Fibroblast of lung (primary cell): Measurements from ENCODE around the gene SMNDC1. TPM values are rescaled to one million over a fixed set of nuclear protein-coding genes. Genes with fewer than 3 reads are reported as not detected.
A peak's percentile ranks its signal among the peaks of the same experiment; 100 is the strongest.

ENCODE experiments used
- DNase-seq, 2 donors: peaks; one replicate each; pipeline versions ENCODE4 v3.0.0 to v3.0.0-alpha.2; 2010; ENCODE audit warnings: low read depth in 2 of 2
- H2AFZ ChIP-seq: 2 replicates; pipeline ENCODE4 v1.5.1; 2012; ENCODE audit warnings: low read length, control low read depth, inconsistent platforms
- H3K27ac ChIP-seq: 2 replicates; pipeline ENCODE4 v1.5.1; 2011; ENCODE audit warnings: low read length, control low read depth; ENCODE audit not compliant: insufficient read depth
- H3K27me3 ChIP-seq: 2 replicates; pipeline ENCODE4 v1.5.1; 2011; ENCODE audit warnings: mild to moderate bottlenecking, low read length; ENCODE audit not compliant: control insufficient read depth, insufficient read depth
- H3K36me3 ChIP-seq: 2 replicates; pipeline ENCODE4 v1.5.1; 2011; ENCODE audit warnings: low read length; ENCODE audit not compliant: control insufficient read depth, insufficient read depth
- H3K4me1 ChIP-seq: 2 replicates; pipeline ENCODE4 v1.5.1; 2011; ENCODE audit warnings: low read length; ENCODE audit not compliant: control insufficient read depth, insufficient read depth; ENCODE audit errors: extremely low read depth
- H3K4me2 ChIP-seq: 2 replicates; pipeline ENCODE4 v1.5.1; 2011; ENCODE audit warnings: low read length, control low read depth; ENCODE audit not compliant: insufficient read depth; ENCODE audit errors: extremely low read depth
- H3K4me3 ChIP-seq, 4 experiments: fragments of 200-600 bp in 1 of 4; sonication (generic) in 1 of 4; replicated peaks in 1 of 4; 2 replicates each; pipeline ENCODE4 v1.5.1; 2011 to 2016; ENCODE audit warnings: low read length in 4 of 4, low read depth in 3 of 4, mild to moderate bottlenecking in 3 of 4, control low read depth in 2 of 4, inconsistent platforms in 1 of 4, mixed read lengths in 1 of 4; ENCODE audit not compliant: insufficient read depth in 1 of 4; ENCODE audit errors: control extremely low read depth in 1 of 4
- H3K79me2 ChIP-seq: 2 replicates; pipeline ENCODE4 v1.5.1; 2012; ENCODE audit warnings: mild to moderate bottlenecking, low read length, inconsistent platforms; ENCODE audit not compliant: control insufficient read depth, insufficient read depth
- H3K9ac ChIP-seq: 2 replicates; pipeline ENCODE4 v1.5.1; 2011; ENCODE audit warnings: mild to moderate bottlenecking, low read length, control low read depth; ENCODE audit not compliant: insufficient read depth
- H3K9me3 ChIP-seq: 2 replicates; pipeline ENCODE4 v1.5.1; 2012; ENCODE audit warnings: low read depth, low read length; ENCODE audit not compliant: control insufficient read depth, insufficient read depth
- H4K20me1 ChIP-seq: 2 replicates; pipeline ENCODE4 v1.5.1; 2011; ENCODE audit warnings: low read length; ENCODE audit not compliant: control insufficient read depth, insufficient read depth; ENCODE audit errors: extremely low read depth
- CTCF ChIP-seq, 2 donors: IDR thresholded peaks in 1 of 2; conservative IDR thresholded peaks in 1 of 2; 1 replicate in 1 of 2; 2 replicates in 1 of 2; pipeline ENCODE4 v1.5.1; 2011 to 2012; ENCODE audit warnings: low read length in 2 of 2, control low read depth in 1 of 2, inconsistent platforms in 1 of 2, low read depth in 1 of 2, mild to moderate bottlenecking in 1 of 2
- EZH2 ChIP-seq: IDR thresholded peaks from 2 replicates; pipeline ENCODE4 v1.5.1; 2012; ENCODE audit warnings: low read length, control low read depth, mild to moderate bottlenecking; ENCODE audit errors: missing control alignments
- polyA plus RNA-seq, 2 donors: library from polyadenylated mRNA; depleted of rRNA in 1 of 2; stranded (reverse) in 1 of 2; unstranded in 1 of 2; fragments of >200 nt; gene quantifications; 2 replicates each; pipeline ENCODE4 v1.2.1, GENCODE V29; 2011 to 2012; ENCODE audit warnings: missing spikeins in 1 of 2
- total RNA-seq: library from RNA; depleted of rRNA; stranded (reverse); fragments of >200 nt; gene quantifications from 2 replicates; pipeline ENCODE4 v1.2.1, GENCODE V29; 2014

SMNDC1 gene
- total and polyA plus RNA-seq, 2 donors (not counting 1 experiment from before 2014, with no cell fraction given): 8.9 to 19.4 TPM

GRCh38 chr10:110330675-110331074 lies 26.0 kb upstream of the SMNDC1 start:
- no peaks in the 10 kb centered on the region for H3K27me3 ChIP-seq
- H3K4me1 ChIP-seq: peaks cover 15% of the 10 kb centered on the region
- H3K27ac ChIP-seq: no peak overlapping the region
- DNase-seq: no peak
- no peak overlapping the region for H3K9ac ChIP-seq
- no peaks in the 10 kb centered on the region for H3K36me3 ChIP-seq
- no peaks in the 10 kb centered on the region for H3K9me3 ChIP-seq
- no peak overlapping the region for H2AFZ ChIP-seq
- TF ChIP-seq EZH2 (no peak), CTCF (conservative IDR thresholded peaks at IDR 0.05 in 1 of 2, IDR thresholded peaks at IDR 0.05 in 1 of 2; ENCODE audit: low read depth in 1 of 2, low read length in 2 of 2) (no peak)
- H3K79me2 ChIP-seq: no peaks in the 10 kb centered on the region
- no peaks in the 10 kb centered on the region for H4K20me1 ChIP-seq
- H3K4me3 ChIP-seq: no peak overlapping the region
- H3K4me2 ChIP-seq: no peak overlapping the region

GRCh38 chr10:110327262-110327914 lies 22.7 kb upstream of the SMNDC1 start:
- Histone ChIP-seq H3K79me2 (no peaks in the 10 kb centered on the region), H3K9ac (no peak overlapping the region), H3K36me3 (no peaks in the 10 kb centered on the region), H3K4me2 (peak overlapping the region; percentile 49), H3K27me3 (no peaks in the 10 kb centered on the region), H3K27ac (no peak overlapping the region), H3K9me3 (no peaks in the 10 kb centered on the region), H4K20me1 (no peaks in the 10 kb centered on the region), H2AFZ (no peak overlapping the region), H3K4me1 (peaks cover 19% of the 10 kb centered on the region), H3K4me3 (no peak overlapping the region)
- no peak for TF ChIP-seq CTCF (conservative IDR thresholded peaks at IDR 0.05 in 1 of 2, IDR thresholded peaks at IDR 0.05 in 1 of 2; ENCODE audit: low read depth in 1 of 2, low read length in 2 of 2)
- TF ChIP-seq EZH2: no peak
- DNase-seq: peak in 1 of 2 donors; percentile 55

GRCh38 chr10:110326351-110327032 lies 21.8 kb upstream of the SMNDC1 start:
- Histone ChIP-seq H3K36me3 (no peaks in the 10 kb centered on the region), H3K9me3 (no peaks in the 10 kb centered on the region), H4K20me1 (no peaks in the 10 kb centered on the region), H3K27me3 (no peaks in the 10 kb centered on the region), H3K27ac (peak overlapping the region; percentile 60), H3K4me1 (peaks cover 19% of the 10 kb centered on the region), H3K79me2 (no peaks in the 10 kb centered on the region), H3K4me3 (no peak overlapping the region), H3K9ac (no peak overlapping the region), H2AFZ (peak overlapping the region; percentile 5), H3K4me2 (peak overlapping the region; percentile 49)
- TF ChIP-seq EZH2 (no peak), CTCF (conservative IDR thresholded peaks at IDR 0.05 in 1 of 2, IDR thresholded peaks at IDR 0.05 in 1 of 2; ENCODE audit: low read depth in 1 of 2, low read length in 2 of 2) (no peak)
- peak; percentile 82 to 94 for DNase-seq
